Neutrophil (primary cell): ENCODE data around the gene EGFR.

Source experiments
- H3K27ac ChIP-seq: fragments of 200-600 bp; sonication (generic); 2 replicates; pipeline ENCODE4 v1.5.1; 2016; ENCODE audit warnings: mild to moderate bottlenecking, moderate library complexity
- H3K27me3 ChIP-seq: fragments of 200-600 bp; sonication (generic); 2 replicates; pipeline ENCODE4 v1.6.0; 2016; ENCODE audit warnings: mild to moderate bottlenecking
- H3K36me3 ChIP-seq: fragments of 200-600 bp; sonication (generic); 2 replicates; pipeline ENCODE4 v1.5.1; 2017
- H3K4me1 ChIP-seq, 2 experiments: fragments of 200-600 bp in 1 of 2; sonication (generic) in 1 of 2; 1 replicate in 1 of 2; 2 replicates in 1 of 2; pipeline versions ENCODE4 v1.5.1 to v1.6.1; 2013 to 2016; ENCODE audit warnings: low read depth in 1 of 2, low read length in 1 of 2, mild to moderate bottlenecking in 1 of 2, moderate library complexity in 1 of 2; ENCODE audit not compliant: control insufficient read depth in 1 of 2, insufficient read depth in 1 of 2
- H3K4me3 ChIP-seq, 2 experiments: fragments of 200-600 bp in 1 of 2; sonication (generic) in 1 of 2; 1 replicate in 1 of 2; 2 replicates in 1 of 2; pipeline ENCODE4 v1.5.1; 2013 to 2016; ENCODE audit warnings: low read depth in 1 of 2, low read length in 1 of 2, mild to moderate bottlenecking in 1 of 2, moderate library complexity in 1 of 2
- H3K9me3 ChIP-seq: fragments of 200-600 bp; sonication (generic); 2 replicates; pipeline ENCODE4 v1.5.1; 2016
- CTCF ChIP-seq: fragments of 200-600 bp; sonication (generic); IDR thresholded peaks from 2 replicates; pipeline ENCODE4 v1.5.1; 2016; ENCODE audit warnings: antibody characterized with exemption

Gene EGFR

DNA sequence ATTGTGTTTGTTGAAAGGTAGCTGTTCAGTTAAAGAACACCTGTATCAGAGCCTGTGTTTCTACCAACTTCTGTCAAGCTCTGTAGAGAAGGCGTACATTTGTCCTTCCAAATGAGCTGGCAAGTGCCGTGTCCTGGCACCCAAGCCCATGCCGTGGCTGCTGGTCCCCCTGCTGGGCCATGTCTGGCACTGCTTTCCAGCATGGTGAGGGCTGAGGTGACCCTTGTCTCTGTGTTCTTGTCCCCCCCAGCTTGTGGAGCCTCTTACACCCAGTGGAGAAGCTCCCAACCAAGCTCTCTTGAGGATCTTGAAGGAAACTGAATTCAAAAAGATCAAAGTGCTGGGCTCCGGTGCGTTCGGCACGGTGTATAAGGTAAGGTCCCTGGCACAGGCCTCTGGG is 154.9 kb downstream of the EGFR start:
- no peak for TF ChIP-seq CTCF
- Histone ChIP-seq H3K27me3 (no peaks in the 10 kb centered on the region), H3K4me3 (no peak overlapping the region), H3K27ac (no peak overlapping the region), H3K36me3 (no peaks in the 10 kb centered on the region), H3K4me1 (no peaks in the 10 kb centered on the region), H3K9me3 (no peaks in the 10 kb centered on the region)

- Histone ChIP-seq H3K4me1 (no peaks in the 10 kb centered on the region), H3K4me3 (no peak overlapping the region), H3K27ac (no peak overlapping the region), H3K9me3 (no peaks in the 10 kb centered on the region), H3K27me3 (no peaks in the 10 kb centered on the region), H3K36me3 (no peaks in the 10 kb centered on the region)
- no peak for TF ChIP-seq CTCF
Measured at GRCh38 chr7:55174456-55174855, 155.6 kb downstream of the EGFR start.

GRCh38 chr7:55174856-55175255 is 156.0 kb downstream of the EGFR start:
- Histone ChIP-seq H3K27ac (no peak overlapping the region), H3K4me3 (no peak overlapping the region), H3K27me3 (no peaks in the 10 kb centered on the region), H3K4me1 (no peaks in the 10 kb centered on the region), H3K9me3 (no peaks in the 10 kb centered on the region), H3K36me3 (no peaks in the 10 kb centered on the region)
- no peak for TF ChIP-seq CTCF

GRCh38 chr7:55177068-55177530 is 158.3 kb downstream of the EGFR start:
- Histone ChIP-seq H3K4me3 (no peak overlapping the region), H3K36me3 (no peaks in the 10 kb centered on the region), H3K4me1 (no peaks in the 10 kb centered on the region), H3K9me3 (no peaks in the 10 kb centered on the region), H3K27ac (no peak overlapping the region), H3K27me3 (no peaks in the 10 kb centered on the region)
- no peak for TF ChIP-seq CTCF

- TF ChIP-seq CTCF, result no peak
- no peaks in the 10 kb centered on the region for H3K36me3 ChIP-seq
Measured at GRCh38 chr7:55177589-55178261, 158.9 kb downstream of the EGFR start.

More at GRCh38 chr7:55177589-55178261, 158.9 kb downstream of the EGFR start:
- Histone ChIP-seq H3K4me3 (no peak overlapping the region), H3K4me1 (no peaks in the 10 kb centered on the region), H3K27me3 (no peaks in the 10 kb centered on the region), H3K27ac (no peak overlapping the region), H3K9me3 (no peaks in the 10 kb centered on the region)
